A549 (cell line): ENCODE results near the gene COBL. TPM values are rescaled to one million over a fixed set of nuclear protein-coding genes. Genes with fewer than 3 reads are reported as not detected.
A peak's percentile ranks its signal among the peaks of the same experiment; 100 is the strongest.

Experiments
- ATAC-seq, 2 experiments: fragments of 200-7000 bp in 1 of 2; fragments of >200 bp in 1 of 2; cut with Nextera tagmentation in 1 of 2; cut with Tn5 transposase in 1 of 2; 3 replicates each; pipeline versions ENCODE4 v1.8.0 to v1.9.1; 2018 to 2020; ENCODE audit warnings: mild to moderate bottlenecking in 1 of 2, moderate library complexity in 1 of 2
- CTCF ChIA-PET: fragments of 300-600 bp; sonication (Branson Sonifier 250); formaldehyde crosslinking; extraction: SDS; loops from one replicate; lab custom pipeline; 2021; ENCODE audit warnings: antibody characterized with exemption, inconsistent platforms; lab: Yijun Ruan, JAX
- POLR2A ChIA-PET: fragments of 350-600 bp; formaldehyde crosslinking; extraction: SDS; loops from one replicate; lab custom pipeline; 2021; ENCODE audit warnings: antibody characterized with exemption, inconsistent platforms; lab: Yijun Ruan, JAX
- DNase-seq, 2 experiments: peaks; one replicate each; pipeline versions ENCODE4 v3.0.0 to v3.0.0-alpha.2; 2011 to 2016; ENCODE audit warnings: low read depth in 1 of 2, low spot score in 1 of 2
- FAIRE-seq: peaks from 2 replicates; lab custom pipeline; 2011; peaks lifted over from hg19 to GRCh38; lab: Jason Lieb, UNC
- H3K27ac ChIP-seq, 2 experiments: fragments of >200 bp; sonication (Bioruptor Twin); formaldehyde crosslinking; 3 replicates each; pipeline ENCODE4 v1.5.1; 2016 to 2017
- H3K4me1 ChIP-seq: fragments of >200 bp; sonication (Bioruptor Twin); formaldehyde crosslinking; 3 replicates; pipeline ENCODE4 v1.6.1; 2016
- H3K4me2 ChIP-seq: fragments of >200 bp; sonication (Bioruptor Twin); formaldehyde crosslinking; 3 replicates; pipeline ENCODE4 v1.6.1; 2016
- H3K4me3 ChIP-seq: fragments of >200 bp; sonication (Bioruptor Twin); formaldehyde crosslinking; 3 replicates; pipeline ENCODE4 v1.5.1; 2016
- H3K9me3 ChIP-seq: fragments of >200 bp; sonication (Bioruptor Twin); formaldehyde crosslinking; 3 replicates; pipeline ENCODE4 v1.6.1; 2016
- BCL3 ChIP-seq: fragments of >200 bp; sonication (Bioruptor Twin); formaldehyde crosslinking; IDR thresholded peaks from 3 replicates; pipeline ENCODE4 v1.6.1; 2016
- CHD2 ChIP-seq: fragments of 150-350 bp; IDR thresholded peaks from 2 replicates; pipeline ENCODE4 v1.6.1; 2014; ENCODE audit warnings: low read length; ENCODE audit not compliant: partially characterized antibody
- CTCF ChIP-seq: fragments of >200 bp; sonication (Bioruptor Twin); formaldehyde crosslinking; IDR thresholded peaks from 3 replicates; pipeline ENCODE4 v1.5.1; 2016
- EHMT2 ChIP-seq: fragments of 200-600 bp; sonication (generic); IDR thresholded peaks from 2 replicates; pipeline ENCODE4 v1.6.1; 2016; ENCODE audit warnings: antibody characterized with exemption, low read depth, mild to moderate bottlenecking, moderate library complexity
- EP300 ChIP-seq, 2 experiments: fragments of >200 bp; sonication (Bioruptor Twin); formaldehyde crosslinking; IDR thresholded peaks; 2 replicates in 1 of 2; 3 replicates in 1 of 2; pipeline ENCODE4 v1.6.1; 2016 to 2017
- FOXS1 ChIP-seq: fragments of 250-450 bp; sonication (Bioruptor Pico); IDR thresholded peaks from 2 replicates; pipeline ENCODE4 v1.5.0; 2020; ENCODE audit warnings: mild to moderate bottlenecking, moderate library complexity
- HEYL ChIP-seq: fragments of 250-450 bp; sonication (Bioruptor Pico); IDR thresholded peaks from 2 replicates; pipeline ENCODE4 v1.8.0; 2021; ENCODE audit warnings: mild to moderate bottlenecking, moderate library complexity
- HOXB13 ChIP-seq: fragments of 250-450 bp; sonication (Bioruptor Pico); IDR thresholded peaks from 2 replicates; pipeline ENCODE4 v1.5.0; 2020; ENCODE audit warnings: low read depth, mild to moderate bottlenecking, moderate library complexity
- HOXB5 ChIP-seq: fragments of 250-450 bp; sonication (Bioruptor Pico); IDR thresholded peaks from 2 replicates; pipeline ENCODE4 v1.5.0; 2020; ENCODE audit warnings: mild to moderate bottlenecking, moderate library complexity
- MAFK ChIP-seq: fragments of 450-650 bp; IDR thresholded peaks from 2 replicates; pipeline ENCODE4 v1.6.1; 2014; ENCODE audit not compliant: partially characterized antibody
- MAZ ChIP-seq: fragments of 150-350 bp; IDR thresholded peaks from 2 replicates; pipeline ENCODE4 v1.6.1; 2014; ENCODE audit warnings: antibody characterized with exemption, low read depth, low read length, borderline replicate concordance
- MYC ChIP-seq: IDR thresholded peaks from 2 replicates; pipeline ENCODE4 v1.6.1; 2012; ENCODE audit warnings: mild to moderate bottlenecking, inconsistent platforms, low read length, improper control_type of control experiment, borderline replicate concordance
- NFE2L2 ChIP-seq: fragments of 150-350 bp; conservative IDR thresholded peaks from 2 replicates; pipeline ENCODE4 v1.6.1; 2014; ENCODE audit warnings: low read length
- NPAS2 ChIP-seq: fragments of 250-450 bp; sonication (Bioruptor Pico); IDR thresholded peaks from 2 replicates; pipeline ENCODE4 v1.8.0; 2022; ENCODE audit warnings: mild to moderate bottlenecking, moderate library complexity, borderline replicate concordance
- PBX3 ChIP-seq: IDR thresholded peaks from 2 replicates; pipeline ENCODE4 v1.6.1; 2012
- POLR2A ChIP-seq: IDR thresholded peaks from 2 replicates; pipeline ENCODE4 v1.6.1; 2012; ENCODE audit warnings: mild to moderate bottlenecking, low read length
- RARB ChIP-seq: fragments of 250-450 bp; sonication (Bioruptor Pico); IDR thresholded peaks from 2 replicates; pipeline ENCODE4 v1.8.0; 2021; ENCODE audit warnings: mild to moderate bottlenecking, moderate library complexity
- RCOR1 ChIP-seq: fragments of 150-350 bp; IDR thresholded peaks from 2 replicates; pipeline ENCODE4 v1.6.1; 2014; ENCODE audit warnings: antibody characterized with exemption, low read length, low read depth
- SMC3 ChIP-seq: fragments of >200 bp; sonication (Bioruptor Twin); formaldehyde crosslinking; IDR thresholded peaks from 3 replicates; pipeline ENCODE4 v1.6.1; 2018; ENCODE audit warnings: inconsistent platforms
- ZC3H11A ChIP-seq: fragments of 450-650 bp; IDR thresholded peaks from 2 replicates; pipeline ENCODE4 v1.6.1; 2014; ENCODE audit warnings: antibody characterized with exemption, mild to moderate bottlenecking
- ZFP36 ChIP-seq: fragments of 450-650 bp; IDR thresholded peaks from 2 replicates; pipeline ENCODE4 v1.6.1; 2014; ENCODE audit warnings: borderline replicate concordance; ENCODE audit not compliant: partially characterized antibody
- WGBS: methylation state at CpG from one replicate; pipeline ENCODE4 v1.1.6; 2017; ENCODE audit errors: missing lambda C conversion rate; 5-methylcytosine and 5-hydroxymethylcytosine counted together
- polyA plus RNA-seq, 4 experiments: library from polyadenylated mRNA; depleted of rRNA in 3 of 4; stranded (reverse); fragments of >200 nt; fragmentation: RNase III in 1 of 4; extraction: RNeasy Plus Mini Kit Qiagen cat#74134 plus additional on column Dnase treatment in 1 of 4; gene quantifications; 2 replicates in 3 of 4; 3 replicates in 1 of 4; pipeline ENCODE4 v1.2.3, GENCODE V29; 2011 to 2017
- TF ChIP-seq, protein P1 (sequence below): fragments of 250-450 bp; sonication (Bioruptor Pico); IDR thresholded peaks from 2 replicates; pipeline ENCODE4 v1.5.0; 2020; ENCODE audit warnings: low read depth, mild to moderate bottlenecking, moderate library complexity
- TF ChIP-seq, protein P2 (sequence below): fragments of >200 bp; sonication (Bioruptor Twin); formaldehyde crosslinking; IDR thresholded peaks from 2 replicates; pipeline ENCODE4 v1.6.1; 2016
- TF ChIP-seq, protein P3 (sequence below): fragments of 450-650 bp; IDR thresholded peaks from 2 replicates; pipeline ENCODE4 v1.6.1; 2014; ENCODE audit warnings: antibody characterized with exemption
- TF ChIP-seq, protein P4 (sequence below): IDR thresholded peaks from 2 replicates; pipeline ENCODE4 v1.6.1; 2012; ENCODE audit warnings: low read depth, borderline replicate concordance

Gene COBL
- polyA plus RNA-seq, 2 of the 4 experiments (the other 2 are of a cell fraction): 1.5 to 7.4 TPM

GRCh38 chr7:51070151-51070550 is 246.5 kb downstream of the COBL start (continued):
- TF ChIP-seq HOXB13 (CRISPR knock-in tag) (no peak), HOXB5 (no peak)

GRCh38 chr7:51069411-51070083 is 247.1 kb downstream of the COBL start:
- ChIA-PET POLR2A (no interaction called here), CTCF (interaction anchor here (0.7 to 3.2 kb wide), 4 partner anchors 7 to 603 kb away, joined by 3 to 21 read pairs (median 10); no protein-coding TSS in a partner anchor)
- no peak overlapping the region for H3K4me3 ChIP-seq
- no peaks in the 10 kb centered on the region for H3K9me3 ChIP-seq
- H3K4me1 ChIP-seq: 0 out of 3 replicates have a peak, but pooled peaks cover 5% of the 10 kb centered on the region
- DNase-seq (no peak), ATAC-seq (no peak), FAIRE-seq (no peak)
- H3K27ac ChIP-seq: no peak overlapping the region
- H3K4me2 ChIP-seq: no peak overlapping the region
- WGBS: 83% methylated on average over 5 of the region's 5 CpGs
- TF ChIP-seq, protein P1, sequence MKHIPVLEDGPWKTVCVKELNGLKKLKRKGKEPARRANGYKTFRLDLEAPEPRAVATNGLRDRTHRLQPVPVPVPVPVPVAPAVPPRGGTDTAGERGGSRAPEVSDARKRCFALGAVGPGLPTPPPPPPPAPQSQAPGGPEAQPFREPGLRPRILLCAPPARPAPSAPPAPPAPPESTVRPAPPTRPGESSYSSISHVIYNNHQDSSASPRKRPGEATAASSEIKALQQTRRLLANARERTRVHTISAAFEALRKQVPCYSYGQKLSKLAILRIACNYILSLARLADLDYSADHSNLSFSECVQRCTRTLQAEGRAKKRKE (CRISPR knock-in tag): no peak
- TF ChIP-seq, protein P2, sequence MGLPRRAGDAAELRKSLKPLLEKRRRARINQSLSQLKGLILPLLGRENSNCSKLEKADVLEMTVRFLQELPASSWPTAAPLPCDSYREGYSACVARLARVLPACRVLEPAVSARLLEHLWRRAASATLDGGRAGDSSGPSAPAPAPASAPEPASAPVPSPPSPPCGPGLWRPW: no peak
- TF ChIP-seq RCOR1 (no peak), FOXS1 (CRISPR knock-in tag) (no peak), NPAS2 (CRISPR knock-in tag) (no peak), EP300 (IDR thresholded peaks at IDR 0.05) (no peak), NFE2L2 (no peak), PBX3 (no peak), EHMT2 (no peak), POLR2A (no peak)

GRCh38 chr7:51068401-51068800 is 248.2 kb downstream of the COBL start:
- POLR2A ChIA-PET: interaction anchor here (0.6 kb wide), 1 partner anchor 111 kb away, joined by 5 read pairs; no protein-coding TSS in a partner anchor

GRCh38 chr7:51067757-51068156 is 248.9 kb downstream of the COBL start:
- POLR2A ChIA-PET: no interaction called here
- 49% methylated on average over 6 of the region's 7 CpGs for WGBS
- CTCF ChIA-PET: interaction anchor here (0.6 to 3.2 kb wide), 63 partner anchors 9 to 601 kb away, joined by 3 to 28 read pairs (median 4); no protein-coding TSS in a partner anchor
- Histone ChIP-seq H3K9me3 (no peaks in the 10 kb centered on the region), H3K27ac (peak overlapping the region in 1 of 2 experiments; percentile 54; a peak in 1 of 6 replicates), H3K4me2 (peak overlapping the region; percentile 38; the same call in 2 of the 3 replicates), H3K4me1 (0 out of 3 replicates have a peak, but pooled peaks cover 5% of the 10 kb centered on the region), H3K4me3 (no peak overlapping the region)
- DNase-seq: peak; percentile 66 to 67
- ATAC-seq: peak; percentile 73 to 96
- FAIRE-seq: no peak
- TF ChIP-seq, protein P3, sequence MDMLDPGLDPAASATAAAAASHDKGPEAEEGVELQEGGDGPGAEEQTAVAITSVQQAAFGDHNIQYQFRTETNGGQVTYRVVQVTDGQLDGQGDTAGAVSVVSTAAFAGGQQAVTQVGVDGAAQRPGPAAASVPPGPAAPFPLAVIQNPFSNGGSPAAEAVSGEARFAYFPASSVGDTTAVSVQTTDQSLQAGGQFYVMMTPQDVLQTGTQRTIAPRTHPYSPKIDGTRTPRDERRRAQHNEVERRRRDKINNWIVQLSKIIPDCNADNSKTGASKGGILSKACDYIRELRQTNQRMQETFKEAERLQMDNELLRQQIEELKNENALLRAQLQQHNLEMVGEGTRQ: no peak
- no peak for TF ChIP-seq MAZ
- no peak for TF ChIP-seq ZC3H11A
- TF ChIP-seq CTCF: peak; percentile 79
- no peak for TF ChIP-seq MYC
- TF ChIP-seq RCOR1: no peak
- no peak for TF ChIP-seq RARB
- TF ChIP-seq SMC3: peak; percentile 95
- TF ChIP-seq NFE2L2: no peak
- no peak for TF ChIP-seq NPAS2 (CRISPR knock-in tag)
- no peak for TF ChIP-seq BCL3
- TF ChIP-seq FOXS1 (CRISPR knock-in tag): no peak
- TF ChIP-seq, protein P4, sequence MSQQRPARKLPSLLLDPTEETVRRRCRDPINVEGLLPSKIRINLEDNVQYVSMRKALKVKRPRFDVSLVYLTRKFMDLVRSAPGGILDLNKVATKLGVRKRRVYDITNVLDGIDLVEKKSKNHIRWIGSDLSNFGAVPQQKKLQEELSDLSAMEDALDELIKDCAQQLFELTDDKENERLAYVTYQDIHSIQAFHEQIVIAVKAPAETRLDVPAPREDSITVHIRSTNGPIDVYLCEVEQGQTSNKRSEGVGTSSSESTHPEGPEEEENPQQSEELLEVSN: no peak
- TF ChIP-seq CHD2: no peak
- TF ChIP-seq ZFP36: no peak

More at GRCh38 chr7:51068401-51068800, 248.2 kb downstream of the COBL start:
- TF ChIP-seq MAFK (peak; percentile 34), HEYL (no peak)
- CTCF ChIA-PET: interaction anchor here (0.6 to 3.2 kb wide), 46 partner anchors 8 to 602 kb away, joined by 3 to 28 read pairs (median 4); no protein-coding TSS in a partner anchor
- FAIRE-seq (no peak), ATAC-seq (no peak), DNase-seq (no peak)
- H3K27ac ChIP-seq: no peak overlapping the region
- H3K4me2 ChIP-seq: no peak overlapping the region
- 67% methylated on average over 4 of the region's 4 CpGs for WGBS
- no peaks in the 10 kb centered on the region for H3K9me3 ChIP-seq
- 0 out of 3 replicates have a peak, but pooled peaks cover 5% of the 10 kb centered on the region for H3K4me1 ChIP-seq
- H3K4me3 ChIP-seq: no peak overlapping the region
